ENCODE results near the gene NUDT16L1. TPM values are rescaled to one million over a fixed set of nuclear protein-coding genes. Genes with fewer than 3 reads are reported as not detected.

NUDT16L1 gene
- polyA plus RNA-seq, 3 donors: 40.0 to 62.7 (median 41.1) TPM

DNA sequence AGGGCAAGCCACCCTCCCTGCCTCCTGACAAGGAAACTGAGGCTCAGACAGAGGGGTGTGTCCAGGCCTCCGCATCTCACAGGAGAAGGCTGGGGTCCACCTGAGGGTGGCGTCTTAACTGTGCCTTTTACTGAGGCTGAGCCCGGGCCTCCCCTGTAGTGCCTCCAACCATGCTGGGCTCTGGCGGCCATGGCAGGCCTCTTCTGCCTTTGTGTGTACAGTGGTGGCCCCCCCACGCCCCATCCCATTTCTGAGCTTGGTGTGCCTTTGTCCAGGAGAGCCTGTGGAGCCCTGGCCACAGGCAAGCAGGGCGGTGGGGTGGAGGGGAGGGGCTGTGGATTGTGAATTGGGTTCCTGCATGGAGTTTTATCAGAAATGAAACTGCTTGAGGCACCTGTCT, 37.6 kb upstream of the NUDT16L1 start:
- no peaks in the 10 kb centered on the region for H3K9me3 Mint-ChIP-seq
- Histone ChIP-seq H3K4me3 (replicated peaks in 1 of 3; ENCODE audit: low read depth in 2 of 3, low read length in 3 of 3) (no peak overlapping the region), H2AFZ (ENCODE audit: insufficient read depth, low read depth, low read length, poor library complexity, severe bottlenecking) (no peak overlapping the region), H3K4me1 (ENCODE audit: control insufficient read depth in 1 of 2, insufficient read depth in 2 of 2, low read length in 2 of 2) (peaks cover 0 to under 1% of the 10 kb centered on the region in 2 donors), H3K27ac (ENCODE audit: low read depth in 1 of 2, low read length in 2 of 2) (no peak overlapping the region), H3K36me3 (replicated peaks in 1 of 2; ENCODE audit: control insufficient read depth in 1 of 2, insufficient read depth in 2 of 2, low read length in 2 of 2) (peaks cover 81 to 96% of the 10 kb centered on the region in 2 donors), H3K9me3 (replicated peaks in 1 of 2; ENCODE audit: control insufficient read depth in 1 of 2, insufficient read depth in 1 of 2, low read length in 2 of 2) (no peaks in the 10 kb centered on the region), H3K4me2 (replicated peaks; ENCODE audit: extremely low read depth, low read length, poor library complexity, severe bottlenecking) (no peak overlapping the region), H4K20me1 (ENCODE audit: insufficient read depth, low read length) (peaks cover 68% of the 10 kb centered on the region), H3K79me2 (ENCODE audit: insufficient read depth, low read length) (peaks cover 30% of the 10 kb centered on the region), H3K9ac (ENCODE audit: insufficient read depth, low read length, poor library complexity, severe bottlenecking) (no peak overlapping the region), H3K27me3 (ENCODE audit: control insufficient read depth in 2 of 2, insufficient read depth in 2 of 2, low read length in 2 of 2) (no peaks in the 10 kb centered on the region)
- peaks cover 82 to 98% of the 10 kb centered on the region in 2 donors for H3K36me3 Mint-ChIP-seq
- 98% methylated on average over 5 of the region's 6 CpGs for WGBS (ENCODE audit: insufficient coverage)
- no peak overlapping the region for H3K27ac Mint-ChIP-seq
- TF ChIP-seq, protein P1, sequence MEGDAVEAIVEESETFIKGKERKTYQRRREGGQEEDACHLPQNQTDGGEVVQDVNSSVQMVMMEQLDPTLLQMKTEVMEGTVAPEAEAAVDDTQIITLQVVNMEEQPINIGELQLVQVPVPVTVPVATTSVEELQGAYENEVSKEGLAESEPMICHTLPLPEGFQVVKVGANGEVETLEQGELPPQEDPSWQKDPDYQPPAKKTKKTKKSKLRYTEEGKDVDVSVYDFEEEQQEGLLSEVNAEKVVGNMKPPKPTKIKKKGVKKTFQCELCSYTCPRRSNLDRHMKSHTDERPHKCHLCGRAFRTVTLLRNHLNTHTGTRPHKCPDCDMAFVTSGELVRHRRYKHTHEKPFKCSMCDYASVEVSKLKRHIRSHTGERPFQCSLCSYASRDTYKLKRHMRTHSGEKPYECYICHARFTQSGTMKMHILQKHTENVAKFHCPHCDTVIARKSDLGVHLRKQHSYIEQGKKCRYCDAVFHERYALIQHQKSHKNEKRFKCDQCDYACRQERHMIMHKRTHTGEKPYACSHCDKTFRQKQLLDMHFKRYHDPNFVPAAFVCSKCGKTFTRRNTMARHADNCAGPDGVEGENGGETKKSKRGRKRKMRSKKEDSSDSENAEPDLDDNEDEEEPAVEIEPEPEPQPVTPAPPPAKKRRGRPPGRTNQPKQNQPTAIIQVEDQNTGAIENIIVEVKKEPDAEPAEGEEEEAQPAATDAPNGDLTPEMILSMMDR (IDR thresholded peaks at IDR 0.05): no peak
- intact Hi-C loops (cut with micrococcal nuclease): no loop called here
- no peak for DNase-seq
- peaks cover 4% of the 10 kb centered on the region for H3K4me1 Mint-ChIP-seq
- H3K27me3 Mint-ChIP-seq (ENCODE audit: low read depth in 3 of 3): peaks cover 0 to 2% (median 0%) of the 10 kb centered on the region in 3 donors
- no peak overlapping the region for H3K4me3 Mint-ChIP-seq

DNA sequence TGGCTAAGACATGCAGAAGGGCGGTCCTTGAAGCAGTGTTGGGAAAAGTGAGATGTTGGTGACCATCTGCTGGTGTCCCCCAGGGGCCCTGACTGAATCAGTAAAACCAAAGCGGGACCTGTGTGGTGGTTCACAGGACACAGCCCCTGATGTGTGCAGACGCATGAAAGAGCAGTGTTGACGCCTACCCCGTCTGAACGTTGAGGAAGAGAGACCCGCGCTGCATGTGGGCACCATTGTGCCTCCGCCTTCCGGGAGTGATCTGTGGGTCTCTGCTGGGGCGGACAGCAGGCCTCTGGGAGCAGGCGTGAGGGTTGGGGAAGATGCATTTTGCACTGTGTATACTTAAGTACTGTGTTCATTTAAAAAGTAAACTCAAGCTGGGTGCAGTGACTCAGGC, 37.1 kb upstream of the NUDT16L1 start:
- no peak overlapping the region for H3K4me3 ChIP-seq (replicated peaks in 1 of 3; ENCODE audit: low read depth in 2 of 3, low read length in 3 of 3)
- intact Hi-C loops (cut with micrococcal nuclease): no loop called here
- H3K36me3 ChIP-seq (replicated peaks in 1 of 2; ENCODE audit: control insufficient read depth in 1 of 2, insufficient read depth in 2 of 2, low read length in 2 of 2): peaks cover 77 to 92% of the 10 kb centered on the region in 2 donors
- no peaks in the 10 kb centered on the region for H3K27me3 ChIP-seq (ENCODE audit: control insufficient read depth in 2 of 2, insufficient read depth in 2 of 2, low read length in 2 of 2)
- Mint-ChIP-seq H3K9me3 (no peaks in the 10 kb centered on the region), H3K36me3 (peaks cover 80 to 97% of the 10 kb centered on the region in 2 donors), H3K4me1 (peaks cover 8% of the 10 kb centered on the region), H3K27me3 (ENCODE audit: low read depth in 3 of 3) (peaks cover 0 to 2% (median 0%) of the 10 kb centered on the region in 3 donors), H3K27ac (no peak overlapping the region), H3K4me3 (no peak overlapping the region)
- WGBS (ENCODE audit: insufficient coverage): 97% methylated on average over 12 of the region's 12 CpGs
- no peak for DNase-seq
- H3K27ac ChIP-seq (ENCODE audit: low read depth in 1 of 2, low read length in 2 of 2): no peak overlapping the region
- no peak overlapping the region for H3K9ac ChIP-seq (ENCODE audit: insufficient read depth, low read length, poor library complexity, severe bottlenecking)
- no peaks in the 10 kb centered on the region for H3K9me3 ChIP-seq (replicated peaks in 1 of 2; ENCODE audit: control insufficient read depth in 1 of 2, insufficient read depth in 1 of 2, low read length in 2 of 2)
- TF ChIP-seq, protein P1 (IDR thresholded peaks at IDR 0.05): no peak
- no peak overlapping the region for H2AFZ ChIP-seq (ENCODE audit: insufficient read depth, low read depth, low read length, poor library complexity, severe bottlenecking)
- no peak overlapping the region for H3K4me2 ChIP-seq (replicated peaks; ENCODE audit: extremely low read depth, low read length, poor library complexity, severe bottlenecking)
- H4K20me1 ChIP-seq (ENCODE audit: insufficient read depth, low read length): peaks cover 65% of the 10 kb centered on the region
- H3K4me1 ChIP-seq (ENCODE audit: control insufficient read depth in 1 of 2, insufficient read depth in 2 of 2, low read length in 2 of 2): peaks cover 1 to 5% of the 10 kb centered on the region in 2 donors
- peaks cover 32% of the 10 kb centered on the region for H3K79me2 ChIP-seq (ENCODE audit: insufficient read depth, low read length)
